HG03342 (cell line): ENCODE data around the gene ZBTB4.

ENCODE experiments used
- ATAC-seq: cut with Tn5 transposase; IDR thresholded peaks from one replicate; pipeline ENCODE4 v1.9.1; 2021; ENCODE audit warnings: mild to moderate bottlenecking, moderate library complexity; ENCODE audit not compliant: unreplicated experiment

ZBTB4 gene

DNA sequence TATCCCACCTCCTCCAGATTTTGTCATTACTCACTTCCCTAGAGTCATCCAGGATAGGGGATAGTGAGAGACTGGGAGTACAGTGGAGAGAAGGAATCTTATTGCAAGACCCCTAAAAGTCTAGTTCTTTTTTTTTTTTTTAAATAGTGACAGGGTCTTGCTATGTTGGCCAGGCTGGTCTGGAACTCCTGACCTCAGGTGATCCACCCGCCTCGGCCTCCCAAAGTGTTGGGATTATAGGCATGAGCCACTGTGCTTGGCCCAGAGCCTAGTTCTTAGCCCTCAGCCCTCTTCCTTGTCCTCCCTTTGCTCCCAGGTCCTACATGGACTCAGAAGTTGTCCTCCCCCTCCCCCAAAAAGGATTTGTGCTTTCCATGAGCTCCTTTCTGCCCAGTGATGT lies 37.3 kb downstream of the ZBTB4 start:
- no peak for ATAC-seq

- no peak for ATAC-seq
These were observed 38.2 kb downstream of the ZBTB4 start for GRCh38 chr17:7441266-7441665.

DNA sequence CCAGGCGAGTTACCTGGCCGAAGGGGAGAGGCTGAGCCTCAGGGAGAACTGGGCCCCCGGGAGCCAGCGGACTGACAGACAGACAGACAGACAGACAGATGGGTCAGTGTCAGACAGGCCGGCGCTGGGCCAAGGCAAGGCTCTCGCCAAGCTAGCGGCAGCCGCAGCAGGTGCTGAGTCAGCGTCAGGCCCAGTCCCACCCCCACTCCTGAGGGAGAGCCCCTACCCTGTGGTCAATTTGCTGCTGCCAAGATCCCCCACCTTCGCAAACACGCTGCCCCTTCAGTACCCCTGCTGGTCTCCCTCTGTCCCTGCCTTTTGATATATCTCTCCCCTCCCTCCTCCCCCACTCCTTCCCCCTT lies 38.6 kb downstream of the ZBTB4 start:
- ATAC-seq: no peak

- no peak for ATAC-seq
These were observed 39.2 kb downstream of the ZBTB4 start for GRCh38 chr17:7440113-7440833.

DNA sequence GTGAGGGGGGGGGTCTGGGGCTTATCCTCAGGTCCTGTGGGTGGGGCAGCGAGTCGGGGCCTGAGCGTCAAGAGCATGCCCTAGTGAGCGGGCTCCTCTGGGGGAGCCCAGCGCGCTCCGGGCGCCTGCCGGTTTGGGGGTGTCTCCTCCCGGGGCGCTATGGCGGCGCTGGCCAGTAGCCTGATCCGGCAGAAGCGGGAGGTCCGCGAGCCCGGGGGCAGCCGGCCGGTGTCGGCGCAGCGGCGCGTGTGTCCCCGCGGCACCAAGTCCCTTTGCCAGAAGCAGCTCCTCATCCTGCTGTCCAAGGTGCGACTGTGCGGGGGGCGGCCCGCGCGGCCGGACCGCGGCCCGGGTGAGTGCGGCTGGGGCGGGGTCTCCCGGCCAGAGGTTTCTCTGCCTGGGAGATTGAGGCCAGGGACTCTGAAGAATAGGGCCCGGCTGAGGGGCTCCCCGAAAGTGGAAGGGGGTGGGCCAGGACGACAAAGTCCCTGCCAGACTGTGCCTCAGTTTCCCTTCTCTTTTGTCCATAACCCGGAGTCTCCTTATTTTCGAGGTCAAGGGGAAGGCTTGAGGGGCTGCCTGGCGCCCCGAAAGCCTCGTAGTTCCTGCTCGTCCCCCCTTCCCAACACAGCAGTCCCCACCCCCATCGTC lies 39.8 kb downstream of the ZBTB4 start, which contains the start of gene FGF11:
TSS of gene FGF11 (plus strand) at position 51 of the 651 bp plus-strand sequence. CDS start at position 160, 109 bp downstream.
- ATAC-seq: no peak

GRCh38 chr17:7438656-7439460 lies 40.6 kb downstream of the ZBTB4 start:
- ATAC-seq: no peak

DNA sequence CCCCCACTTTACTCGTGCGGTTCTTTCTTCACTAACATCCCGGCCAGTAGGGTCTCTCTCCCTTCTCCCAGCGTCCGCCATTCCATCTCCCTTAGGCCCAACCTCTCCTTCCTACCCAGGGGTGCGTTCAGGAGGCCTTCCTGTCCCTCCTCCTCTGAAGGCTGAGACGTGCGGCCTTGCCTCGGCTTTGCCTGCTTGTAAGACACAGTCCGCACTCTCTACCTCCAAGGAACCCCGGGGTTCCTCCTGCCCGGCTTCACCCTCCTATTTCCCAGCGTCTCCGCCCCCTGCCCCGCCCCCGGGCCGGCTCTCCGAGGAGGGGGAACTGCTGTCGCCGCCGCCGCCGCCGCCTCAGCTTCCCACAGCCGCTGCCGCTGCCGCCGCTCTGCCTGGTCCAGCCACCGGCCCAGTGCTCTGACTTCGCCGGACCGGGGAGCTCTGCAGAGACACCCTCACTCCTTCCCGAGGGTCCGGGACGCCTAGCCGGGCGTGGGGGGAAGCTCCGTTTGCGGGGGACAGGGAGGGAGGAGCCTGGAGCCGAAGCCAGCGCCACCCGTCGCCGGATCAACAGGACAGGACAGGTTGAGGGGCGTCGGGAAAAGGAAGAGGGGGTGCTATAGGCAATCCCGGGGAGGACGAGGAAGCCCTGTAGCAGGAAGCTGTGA lies 41.3 kb downstream of the ZBTB4 start:
- no peak for ATAC-seq

GRCh38 chr17:7437369-7437863 lies 42.0 kb downstream of the ZBTB4 start:
- no peak for ATAC-seq

DNA sequence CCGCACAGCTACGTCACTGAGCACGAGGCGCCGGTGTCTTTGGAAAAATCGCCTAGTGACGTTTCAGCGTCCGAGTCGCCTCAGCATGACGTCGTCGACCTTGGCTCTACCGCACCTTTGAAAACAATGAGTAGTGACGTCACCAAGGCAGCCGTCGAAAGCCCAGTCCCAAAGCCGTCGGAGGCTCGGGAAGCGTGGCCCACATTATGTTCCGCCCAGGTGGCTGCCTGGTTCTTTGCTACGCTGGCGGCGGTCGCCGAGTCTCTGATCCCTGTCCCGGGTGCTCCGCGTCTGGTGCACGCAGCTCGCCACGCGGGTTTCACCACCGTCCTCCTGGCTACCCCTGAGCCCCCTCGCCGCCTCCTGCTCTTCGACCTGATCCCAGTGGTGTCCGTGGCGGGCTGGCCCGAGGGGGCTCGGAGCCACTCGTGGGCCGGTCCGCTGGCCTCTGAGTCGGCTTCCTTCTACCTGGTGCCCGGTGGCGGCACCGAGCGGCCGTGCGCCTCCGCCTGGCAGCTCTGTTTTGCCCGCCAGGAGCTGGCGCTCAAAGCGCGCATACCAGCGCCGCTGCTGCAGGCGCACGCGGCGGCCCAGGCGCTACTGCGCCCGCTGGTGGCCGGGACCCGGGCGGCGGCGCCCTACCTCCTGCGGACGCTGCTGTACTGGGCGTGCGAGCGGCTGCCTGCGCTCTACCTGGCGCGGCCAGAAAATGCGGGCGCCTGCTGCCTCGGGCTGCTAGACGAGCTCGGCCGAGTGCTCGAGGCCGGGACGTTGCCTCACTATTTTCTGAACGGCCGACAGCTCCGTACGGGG lies 42.7 kb downstream of the ZBTB4 start:
- ATAC-seq: no peak

DNA sequence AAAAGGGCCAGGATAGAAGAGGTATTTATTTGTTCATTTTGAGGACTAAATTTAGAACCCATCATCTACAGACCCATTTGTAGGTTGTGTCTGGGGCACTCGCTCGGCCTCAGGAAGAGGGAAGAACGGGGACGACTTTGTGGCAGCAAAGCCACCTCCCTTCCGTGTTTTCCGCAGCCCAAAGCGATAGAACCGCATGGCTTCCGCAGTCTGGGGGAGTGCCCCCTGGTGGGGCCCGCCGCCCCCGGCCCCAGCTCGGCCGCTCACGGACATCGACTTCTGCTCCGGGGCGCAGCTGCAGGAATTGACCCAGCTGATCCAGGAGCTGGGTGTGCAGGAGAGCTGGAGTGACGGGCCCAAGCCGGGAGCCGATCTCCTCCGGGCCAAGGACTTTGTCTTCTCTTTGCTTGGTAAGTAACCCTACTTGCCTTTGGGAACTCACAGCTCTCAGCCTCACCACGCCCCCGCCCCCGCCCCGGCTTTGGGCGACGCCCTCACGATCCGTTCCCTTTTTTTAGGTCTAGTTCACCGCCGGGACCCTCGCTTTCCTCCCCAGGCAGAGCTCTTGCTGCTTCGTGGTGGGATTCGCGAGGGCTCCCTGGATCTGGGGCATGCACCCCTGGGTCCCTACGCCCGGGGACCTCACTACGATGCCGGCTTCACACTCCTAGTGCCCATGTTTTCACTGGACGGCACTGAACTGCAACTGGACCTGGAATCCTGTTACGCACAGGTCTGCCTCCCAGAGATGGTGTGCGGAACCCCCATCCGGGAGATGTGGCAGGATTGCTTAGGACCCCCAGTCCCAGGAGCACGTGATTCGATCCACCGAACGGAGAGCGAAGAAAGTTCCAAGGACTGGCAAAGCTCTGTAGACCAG lies 43.5 kb downstream of the ZBTB4 start:
- ATAC-seq: no peak

- no peak for ATAC-seq
These were observed 47.1 kb downstream of the ZBTB4 start for GRCh38 chr17:7432296-7432695.

DNA sequence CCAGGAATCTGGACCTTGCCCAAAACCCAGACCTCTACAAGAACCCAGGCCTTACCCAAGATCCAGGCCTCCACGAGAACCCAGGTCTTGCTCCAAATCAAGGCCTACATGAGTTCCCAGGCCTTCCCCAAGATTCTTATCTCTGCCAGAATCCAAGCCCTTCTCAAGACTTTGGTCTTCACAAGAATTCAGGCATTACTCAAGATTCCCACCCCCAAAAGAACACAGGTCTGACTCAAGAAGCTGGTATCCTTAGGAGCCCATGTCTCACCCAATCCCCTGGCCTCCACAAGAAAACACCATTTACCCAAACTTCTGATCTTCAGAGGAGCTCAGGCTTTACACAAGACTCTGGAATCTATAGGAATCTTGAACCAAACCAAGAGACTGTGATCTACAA lies 48.2 kb downstream of the ZBTB4 start:
- ATAC-seq: no peak

GRCh38 chr17:7429722-7430121 lies 49.7 kb downstream of the ZBTB4 start:
- ATAC-seq: no peak

GRCh38 chr17:7428557-7428956 lies 50.9 kb downstream of the ZBTB4 start, which contains the start of gene SPEM3:
TSS of gene SPEM3 (plus strand) at chr17:7428857. CDS start at chr17:7428903, 46 bp downstream.
- ATAC-seq: no peak

GRCh38 chr17:7427549-7427948 lies 51.9 kb downstream of the ZBTB4 start:
- ATAC-seq: no peak

DNA sequence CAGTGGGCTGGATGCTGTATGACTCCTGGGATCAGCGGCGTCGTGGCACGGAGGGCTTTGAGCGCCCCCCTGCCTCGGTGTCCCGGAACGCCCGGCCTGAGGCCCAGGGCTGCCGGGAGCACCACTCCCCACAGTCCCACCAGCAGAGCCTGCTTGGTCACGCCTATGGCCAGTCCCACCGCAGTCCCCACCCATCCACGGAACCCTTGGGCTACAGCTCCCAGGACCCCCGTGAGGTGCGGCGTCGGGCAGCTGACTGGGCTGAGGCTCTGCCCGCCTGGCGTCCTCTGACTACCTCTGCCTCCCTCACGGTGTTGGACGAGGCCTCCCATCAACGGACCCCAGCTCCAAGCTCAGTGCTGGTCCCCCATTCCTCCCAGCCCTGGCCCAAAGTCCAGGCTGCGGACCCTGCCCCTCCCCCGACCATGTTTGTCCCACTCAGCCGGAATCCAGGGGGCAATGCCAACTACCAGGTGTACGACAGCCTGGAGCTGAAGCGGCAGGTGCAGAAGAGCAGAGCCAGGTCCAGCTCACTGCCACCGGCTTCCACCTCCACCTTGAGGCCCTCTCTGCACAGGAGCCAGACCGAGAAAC lies 52.4 kb downstream of the ZBTB4 start:
- ATAC-seq: no peak

DNA sequence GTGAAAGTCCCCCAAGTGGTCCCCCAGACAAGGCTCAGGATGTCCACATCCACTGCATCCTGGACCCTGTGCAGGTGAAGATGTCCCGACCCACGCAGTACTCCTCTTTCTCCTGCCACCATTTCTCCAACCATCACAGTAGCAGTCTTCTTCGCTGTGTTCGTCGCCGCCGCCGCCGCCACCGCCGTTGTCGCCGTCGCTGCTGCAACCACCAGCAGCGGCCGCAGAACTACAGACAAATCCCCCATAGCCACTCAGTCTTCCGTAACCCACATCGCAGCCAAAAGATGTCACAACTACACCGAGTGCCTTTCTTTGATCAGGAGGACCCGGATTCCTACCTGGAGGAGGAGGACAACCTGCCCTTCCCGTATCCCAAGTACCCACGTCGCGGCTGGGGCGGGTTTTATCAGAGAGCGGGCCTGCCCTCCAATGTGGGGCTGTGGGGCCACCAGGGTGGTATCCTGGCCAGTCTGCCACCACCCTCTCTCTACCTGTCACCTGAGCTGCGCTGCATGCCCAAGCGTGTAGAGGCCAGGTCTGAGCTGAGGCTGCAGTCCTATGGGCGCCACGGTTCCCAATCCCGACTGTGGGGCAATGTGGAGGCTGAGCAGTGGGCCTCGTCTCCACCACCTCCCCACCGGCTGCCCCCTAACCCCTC lies 53.1 kb downstream of the ZBTB4 start:
- ATAC-seq: no peak

GRCh38 chr17:7425756-7426155 lies 53.7 kb downstream of the ZBTB4 start:
- no peak for ATAC-seq
